ENCODE results near the gene EDAR.

Gene EDAR

GRCh38 chr2:108852375-108852774 is 136.6 kb downstream of the EDAR start:
- no peak for DNase-seq (ENCODE audit: low spot score)

GRCh38 chr2:108847000-108847399 is 142.0 kb downstream of the EDAR start:
- no peak for DNase-seq (ENCODE audit: low spot score)

GRCh38 chr2:108845923-108846322 is 143.1 kb downstream of the EDAR start:
- no peak for DNase-seq (ENCODE audit: low spot score)

All from activated CD4-positive, alpha-beta T cell treated with anti-CD3 and anti-CD28 coated beads, Interleukin-2, Interleukin-4, amounts not matched to agents 100 ng/mL and 50 ng/mL, durations not matched to agents 16 hours and 8 hours (primary cell).